CD4-positive, alpha-beta T cell treated with Interferon alpha-2 for 1 hour (primary cell): Measurements from ENCODE around the gene PIM3.

Experiments used
- DNase-seq, 2 donors: peaks; one replicate each; pipeline ENCODE4 v3.0.0-alpha.2; 2020 to 2022

PIM3 gene

DNA sequence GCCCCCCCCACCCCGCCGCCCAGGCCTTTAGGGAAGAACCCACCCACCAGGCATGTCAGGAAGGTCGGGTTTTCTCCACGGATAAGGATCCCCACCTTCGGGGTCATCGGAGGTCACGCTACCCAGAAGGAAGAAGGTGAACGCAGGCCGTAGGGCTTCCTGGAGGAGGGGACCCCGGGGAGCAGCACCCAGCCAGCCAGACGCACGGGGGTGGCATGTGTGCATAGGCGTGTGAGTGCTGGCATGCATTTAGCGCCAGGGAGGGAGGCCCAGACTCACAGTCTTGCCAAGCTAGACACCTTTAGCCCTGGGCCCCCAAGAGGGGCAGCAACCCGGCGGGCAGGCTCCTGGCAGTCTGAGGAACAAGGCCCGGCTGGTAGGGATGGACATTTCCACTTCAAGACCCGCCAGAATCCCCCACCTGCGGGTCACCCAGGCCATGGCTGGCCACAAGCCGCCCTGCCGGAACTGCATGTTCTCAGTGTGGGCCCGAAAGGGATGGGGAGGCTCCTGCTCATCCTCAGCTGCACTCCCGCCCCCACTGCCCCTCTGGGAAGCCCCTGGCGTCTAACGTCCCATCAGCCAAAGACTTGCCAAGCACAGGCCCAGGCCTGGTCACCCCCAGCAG is 16.7 kb upstream of the PIM3 start:
- no peak for DNase-seq

GRCh38 chr22:49944399-49944891 is 16.1 kb upstream of the PIM3 start:
- no peak for DNase-seq

- DNase-seq = peak; percentile 86
Measured at GRCh38 chr22:49945042-49945794, 15.4 kb upstream of the PIM3 start.

GRCh38 chr22:49946612-49947295 is 13.8 kb upstream of the PIM3 start:
- no peak for DNase-seq

DNA sequence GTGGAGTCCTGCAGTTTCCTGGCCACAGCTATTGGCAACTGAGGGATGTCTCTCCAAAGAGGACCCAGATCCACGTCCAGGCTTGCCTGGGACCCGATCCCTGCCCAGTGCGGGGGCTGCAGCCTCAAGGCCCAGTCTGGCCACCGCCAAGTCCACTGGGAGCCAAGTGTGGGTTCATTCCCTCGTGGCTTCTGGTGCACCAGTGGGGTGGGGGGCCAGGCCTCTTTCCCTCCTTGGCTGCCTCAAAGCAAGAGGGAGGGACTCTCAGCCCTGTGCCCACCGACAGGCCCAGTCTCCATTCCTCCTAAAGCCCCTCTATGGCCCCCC is 13.3 kb upstream of the PIM3 start:
- DNase-seq = no peak

DNA sequence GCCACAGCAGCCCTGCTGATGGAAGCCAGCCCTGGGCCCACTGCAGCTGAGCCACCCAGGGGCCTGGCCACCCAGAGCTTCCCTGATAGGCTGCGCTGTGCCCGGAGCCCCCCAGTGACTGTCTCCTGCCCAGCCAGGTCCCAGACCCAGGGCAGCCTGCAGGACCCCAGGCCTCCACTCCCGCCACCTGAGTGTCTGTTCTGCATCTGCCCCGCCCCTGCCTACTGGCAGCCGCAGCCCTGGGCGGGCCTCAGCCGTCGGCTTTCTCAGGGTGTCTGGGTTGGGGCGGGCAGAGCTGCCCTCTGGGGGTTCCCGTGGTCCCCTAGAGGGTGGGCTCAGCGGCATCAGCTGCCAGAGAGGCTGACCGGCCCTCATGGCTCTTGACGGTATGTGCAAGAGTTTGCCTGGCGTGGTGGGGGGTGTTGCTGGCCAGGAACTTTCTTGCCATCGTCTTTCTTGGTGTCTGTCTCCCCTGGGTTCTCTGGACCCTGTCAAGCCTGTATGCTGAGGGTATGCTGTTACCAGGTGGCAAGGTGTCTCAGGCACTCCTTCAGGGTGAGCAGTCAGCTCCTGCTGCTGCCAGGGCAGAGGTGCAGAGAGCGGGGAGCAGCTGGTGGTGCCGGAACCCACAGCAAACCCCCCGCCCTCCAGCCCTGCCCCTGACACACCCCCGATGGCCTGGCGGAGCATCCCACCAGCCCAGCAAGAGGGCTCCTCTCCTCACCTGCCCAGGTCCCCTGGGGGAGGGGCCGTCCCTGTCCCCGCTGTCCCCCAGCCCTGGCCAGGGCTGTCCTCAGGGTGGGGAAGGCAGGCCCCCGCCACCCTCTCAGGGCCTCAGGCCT is 12.2 kb upstream of the PIM3 start:
- DNase-seq = no peak

DNA sequence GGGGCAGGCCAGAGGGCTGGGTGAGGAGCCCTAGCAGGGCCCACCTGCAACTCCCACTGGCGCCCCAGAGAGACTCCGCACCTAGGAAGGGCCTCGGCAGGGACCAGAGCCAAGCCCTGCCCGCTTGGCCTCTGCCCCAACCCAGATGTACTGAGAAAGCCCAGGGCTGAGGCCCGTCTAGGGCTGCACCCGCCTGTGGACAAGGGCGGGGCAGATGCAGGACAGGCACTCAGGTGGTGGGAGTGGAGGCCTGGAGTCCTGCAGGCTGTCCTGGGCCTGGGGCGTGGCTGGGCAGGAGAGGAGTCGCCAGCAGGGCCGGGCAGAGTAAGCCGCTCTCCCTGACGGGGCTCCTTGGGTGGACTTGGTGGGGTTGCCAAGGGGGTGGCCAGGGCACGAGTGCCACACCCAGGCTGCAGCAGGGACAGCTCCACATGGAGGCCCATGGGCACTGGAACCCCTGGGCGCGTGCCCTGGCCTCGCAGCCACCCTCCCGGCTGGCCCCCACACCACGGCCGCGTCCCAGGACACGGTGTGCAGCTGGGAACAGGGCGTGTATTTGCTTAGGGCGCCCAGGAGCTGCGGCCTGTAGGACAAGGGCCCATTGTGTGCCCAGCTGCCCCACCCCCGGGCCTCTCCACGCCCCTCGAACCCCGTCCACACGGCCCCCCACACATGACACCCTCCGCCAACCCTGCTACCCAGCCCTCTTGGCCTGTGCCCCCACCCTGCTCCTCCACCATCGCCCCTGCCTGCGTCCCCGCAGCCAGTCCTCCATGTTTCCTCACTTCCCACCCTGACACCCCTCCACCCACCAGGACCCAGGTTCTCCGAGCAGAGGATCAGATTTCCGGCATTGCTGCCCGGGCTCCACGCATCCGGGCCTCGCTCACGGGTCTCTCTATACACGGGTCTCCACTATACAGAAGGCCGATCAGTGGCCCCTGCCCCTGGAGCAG is 11.3 kb upstream of the PIM3 start:
- no peak for DNase-seq

DNA sequence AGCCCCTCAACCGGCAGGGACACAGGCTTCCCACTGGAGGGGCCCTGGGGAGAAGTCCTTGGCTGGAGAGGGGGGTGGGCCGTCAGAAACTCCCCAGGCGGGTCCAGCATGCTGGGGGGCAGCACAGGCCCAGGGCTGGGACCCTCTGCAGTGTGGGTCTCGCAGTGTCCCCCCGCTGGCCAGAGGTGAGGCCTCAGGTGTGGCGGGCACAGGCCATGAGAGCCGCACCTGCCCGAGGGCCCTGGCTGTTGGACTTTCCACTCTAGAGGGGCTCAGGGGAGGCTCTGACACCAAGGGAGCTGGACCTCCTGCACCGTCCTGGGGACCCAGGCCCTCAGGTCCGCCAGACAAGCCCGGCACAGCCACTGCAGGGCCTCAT is 10.7 kb upstream of the PIM3 start:
- no peak for DNase-seq

- no peak for DNase-seq
Measured at GRCh38 chr22:49950396-49950994, 10.1 kb upstream of the PIM3 start.

GRCh38 chr22:49951000-49951677 is 9.4 kb upstream of the PIM3 start:
- DNase-seq = no peak

- DNase-seq = no peak
Measured at GRCh38 chr22:49951678-49951985, 8.9 kb upstream of the PIM3 start.

DNA sequence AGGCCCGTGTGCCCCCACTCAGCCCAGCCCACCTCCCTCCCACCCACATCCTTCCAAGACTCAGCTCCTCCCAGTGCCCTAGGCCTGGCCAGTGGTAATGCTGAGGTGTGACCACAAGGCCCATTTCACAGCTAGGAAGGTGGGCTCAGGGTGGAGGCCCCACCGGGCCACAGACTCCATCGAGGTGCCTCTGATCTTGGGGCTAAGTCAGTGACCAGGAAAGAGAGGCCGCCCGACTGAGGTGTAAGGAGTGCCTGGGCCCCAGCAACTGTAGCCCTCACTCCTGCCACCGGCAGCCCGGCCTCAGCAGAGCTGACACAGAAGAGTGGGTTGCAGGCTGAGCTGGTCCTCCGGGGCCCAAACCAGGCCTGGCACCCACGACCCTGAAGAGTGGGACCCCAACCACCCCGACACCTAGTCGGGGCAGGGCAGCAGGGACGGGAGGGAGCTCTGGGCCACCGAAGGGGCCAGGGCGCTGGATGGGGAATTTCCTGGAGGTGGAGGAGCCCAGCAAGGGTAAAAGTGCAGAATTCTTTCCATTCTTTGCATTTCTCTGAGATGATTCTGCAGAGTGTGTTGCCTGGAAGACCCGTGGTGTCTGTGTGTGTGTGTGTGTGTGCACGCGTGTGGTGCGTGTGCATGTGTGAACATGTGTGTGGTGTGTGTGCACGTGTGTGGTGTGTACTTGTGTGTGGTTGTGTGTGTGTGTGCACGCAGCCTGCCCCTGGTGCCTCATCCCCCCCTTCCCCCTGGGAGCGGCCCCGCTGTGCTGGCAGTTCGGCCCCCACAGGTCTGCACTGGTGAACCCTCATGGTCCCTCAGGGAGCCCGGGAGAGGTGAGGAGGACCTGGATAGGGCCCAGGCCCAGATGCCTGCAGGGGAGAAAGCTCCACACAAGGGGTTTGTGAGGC is 8.3 kb upstream of the PIM3 start:
- DNase-seq = no peak

- no peak for DNase-seq
Measured at GRCh38 chr22:49953027-49953679, 7.4 kb upstream of the PIM3 start.

DNA sequence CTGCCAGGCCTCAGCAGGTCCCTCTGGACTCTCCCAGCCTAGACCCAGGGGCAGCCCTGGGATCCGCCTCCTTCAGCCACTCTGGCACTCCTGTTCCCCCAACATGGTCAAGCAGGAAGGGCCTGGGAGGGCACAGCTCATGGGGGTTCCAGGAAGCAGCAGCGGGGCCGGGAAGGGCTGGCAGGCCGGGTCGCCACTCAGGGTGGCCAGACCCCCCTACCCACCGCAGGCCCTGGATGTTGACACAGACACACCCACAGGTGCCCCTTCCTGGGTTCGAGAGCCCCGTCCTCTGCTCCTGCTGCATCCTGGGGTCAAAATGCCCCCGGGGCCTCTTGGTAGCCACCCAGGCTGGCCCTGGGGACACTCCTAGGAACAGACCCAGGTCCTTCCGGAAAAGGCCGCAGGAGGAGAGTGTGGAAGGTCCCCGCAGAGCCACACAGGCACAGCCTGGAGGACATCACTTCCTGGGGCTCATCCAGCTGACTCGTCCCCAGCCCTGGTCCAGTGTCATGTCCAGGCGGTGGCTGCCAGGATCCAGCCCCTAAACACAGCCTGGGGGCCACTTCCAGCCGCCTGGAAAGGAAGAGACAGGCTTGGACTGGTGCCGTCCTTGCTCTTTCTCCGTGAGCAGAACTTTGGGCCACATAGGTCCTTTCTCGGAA is 6.8 kb upstream of the PIM3 start:
- no peak for DNase-seq

GRCh38 chr22:49954354-49954753 is 6.2 kb upstream of the PIM3 start:
- DNase-seq = no peak

- no peak for DNase-seq
Measured at GRCh38 chr22:49954991-49955580, 5.5 kb upstream of the PIM3 start.

GRCh38 chr22:49955581-49956417 is 4.8 kb upstream of the PIM3 start:
- DNase-seq = no peak

- no peak for DNase-seq
Measured at GRCh38 chr22:49956418-49956770, 4.2 kb upstream of the PIM3 start.
